Gastroesophageal sphincter (tissue), 3 donors: ENCODE data around the gene ZBTB20.

Source experiments
- EP300 ChIP-seq: sonication (generic); formaldehyde crosslinking; IDR thresholded peaks from one replicate; pipeline ENCODE4 v1.6.1; 2017; ENCODE audit warnings: antibody characterized with exemption, mild to moderate bottlenecking
- POLR2A ChIP-seq, 2 donors: fragments of 450-650 bp; IDR thresholded peaks; one replicate each; pipeline ENCODE4 v1.6.1; 2017; ENCODE audit warnings: antibody characterized with exemption in 2 of 2, mild to moderate bottlenecking in 2 of 2, moderate library complexity in 1 of 2
- POLR2AphosphoS5 ChIP-seq: sonication (generic); formaldehyde crosslinking; IDR thresholded peaks from one replicate; pipeline ENCODE4 v1.6.1; 2017; ENCODE audit warnings: antibody characterized with exemption
- TF ChIP-seq, protein P1 (sequence below), 4 experiments: fragments of 200-600 bp in 2 of 4; fragments of 450-650 bp in 2 of 4; sonication (generic) in 1 of 4; IDR thresholded peaks; one replicate each; pipeline ENCODE4 v1.5.1; 2017 to 2019; ENCODE audit warnings: antibody characterized with exemption in 4 of 4, mild to moderate bottlenecking in 2 of 4, moderate library complexity in 2 of 4

GRCh38 chr3:114827495-114827894 lies 319.6 kb downstream of the ZBTB20 start:
- no peak for TF ChIP-seq POLR2A (IDR thresholded peaks at IDR 0.05)
- TF ChIP-seq, protein P1, sequence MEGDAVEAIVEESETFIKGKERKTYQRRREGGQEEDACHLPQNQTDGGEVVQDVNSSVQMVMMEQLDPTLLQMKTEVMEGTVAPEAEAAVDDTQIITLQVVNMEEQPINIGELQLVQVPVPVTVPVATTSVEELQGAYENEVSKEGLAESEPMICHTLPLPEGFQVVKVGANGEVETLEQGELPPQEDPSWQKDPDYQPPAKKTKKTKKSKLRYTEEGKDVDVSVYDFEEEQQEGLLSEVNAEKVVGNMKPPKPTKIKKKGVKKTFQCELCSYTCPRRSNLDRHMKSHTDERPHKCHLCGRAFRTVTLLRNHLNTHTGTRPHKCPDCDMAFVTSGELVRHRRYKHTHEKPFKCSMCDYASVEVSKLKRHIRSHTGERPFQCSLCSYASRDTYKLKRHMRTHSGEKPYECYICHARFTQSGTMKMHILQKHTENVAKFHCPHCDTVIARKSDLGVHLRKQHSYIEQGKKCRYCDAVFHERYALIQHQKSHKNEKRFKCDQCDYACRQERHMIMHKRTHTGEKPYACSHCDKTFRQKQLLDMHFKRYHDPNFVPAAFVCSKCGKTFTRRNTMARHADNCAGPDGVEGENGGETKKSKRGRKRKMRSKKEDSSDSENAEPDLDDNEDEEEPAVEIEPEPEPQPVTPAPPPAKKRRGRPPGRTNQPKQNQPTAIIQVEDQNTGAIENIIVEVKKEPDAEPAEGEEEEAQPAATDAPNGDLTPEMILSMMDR (IDR thresholded peaks at IDR 0.05): peak; percentile 27 to 68 (median 48)
- TF ChIP-seq POLR2AphosphoS5: no peak
- no peak for TF ChIP-seq EP300
